WI38 (cell line): ENCODE results near the gene KDM2B.
"Not testable (repeated sequence)": the region's sequence is repeated elsewhere in the genome, so short reads cannot be mapped to it uniquely, and the experiment has no call there.

Experiments
- H3K4me3 ChIP-seq: 2 replicates; pipeline ENCODE4 v1.5.1; 2011; ENCODE audit warnings: low read depth, mild to moderate bottlenecking, control low read depth, low read length
- CTCF ChIP-seq: IDR thresholded peaks from 2 replicates; pipeline ENCODE4 v1.5.1; 2012; ENCODE audit warnings: low read depth, mild to moderate bottlenecking, control low read depth, low read length

The KDM2B gene

GRCh38 chr12:121495746-121496145 lies 85.1 kb downstream of the KDM2B start:
- TF ChIP-seq CTCF, result no peak
- no peak overlapping the region for H3K4me3 ChIP-seq

GRCh38 chr12:121494093-121494787 lies 86.6 kb downstream of the KDM2B start:
- peak; percentile 96 for TF ChIP-seq CTCF
- no peak overlapping the region for H3K4me3 ChIP-seq

- no peak for TF ChIP-seq CTCF
- H3K4me3 ChIP-seq, result no peak overlapping the region
Observed at GRCh38 chr12:121490401-121491281, 90.2 kb downstream of the KDM2B start.

- TF ChIP-seq CTCF, result no peak
Observed at GRCh38 chr12:121489874-121490273, 90.9 kb downstream of the KDM2B start.

GRCh38 chr12:121484967-121485366 lies 95.9 kb downstream of the KDM2B start:
- TF ChIP-seq CTCF, result no peak
- no peak overlapping the region for H3K4me3 ChIP-seq

More at GRCh38 chr12:121489874-121490273, 90.9 kb downstream of the KDM2B start:
- H3K4me3 ChIP-seq, result no peak overlapping the region

GRCh38 chr12:121484564-121484963 lies 96.3 kb downstream of the KDM2B start:
- H3K4me3 ChIP-seq, result not testable (repeated sequence)

- no peak overlapping the region for H3K4me3 ChIP-seq
- TF ChIP-seq CTCF, result no peak
Observed at GRCh38 chr12:121483949-121484348, 96.9 kb downstream of the KDM2B start.
